HG03039 (cell line): ENCODE data around the gene PLEKHM3.

Source experiments
- ATAC-seq: cut with Tn5 transposase; IDR thresholded peaks from one replicate; pipeline ENCODE4 v1.9.1; 2021; ENCODE audit warnings: mild to moderate bottlenecking, moderate library complexity; ENCODE audit not compliant: unreplicated experiment

The PLEKHM3 gene

GRCh38 chr2:207895274-207895860 lies 130.0 kb downstream of the PLEKHM3 start:
- ATAC-seq = no peak

GRCh38 chr2:207892716-207893402 lies 132.5 kb downstream of the PLEKHM3 start:
- ATAC-seq = no peak

- ATAC-seq = no peak
These were observed 134.1 kb downstream of the PLEKHM3 start for GRCh38 chr2:207891086-207891844.

- ATAC-seq = no peak
These were observed 137.8 kb downstream of the PLEKHM3 start for GRCh38 chr2:207887500-207887899.

- ATAC-seq = no peak
These were observed 140.3 kb downstream of the PLEKHM3 start for GRCh38 chr2:207885010-207885409.

- ATAC-seq = no peak
These were observed 141.2 kb downstream of the PLEKHM3 start for GRCh38 chr2:207884127-207884526.

GRCh38 chr2:207883002-207883780 lies 142.1 kb downstream of the PLEKHM3 start:
- no peak for ATAC-seq

GRCh38 chr2:207881902-207882301 lies 143.4 kb downstream of the PLEKHM3 start:
- ATAC-seq = no peak

- no peak for ATAC-seq
These were observed 145.8 kb downstream of the PLEKHM3 start for GRCh38 chr2:207879536-207879935.

GRCh38 chr2:207876842-207877535 lies 148.3 kb downstream of the PLEKHM3 start:
- no peak for ATAC-seq

- ATAC-seq = no peak
These were observed 149.7 kb downstream of the PLEKHM3 start for GRCh38 chr2:207875473-207876212.

GRCh38 chr2:207873794-207874193 lies 151.5 kb downstream of the PLEKHM3 start:
- ATAC-seq = peak; percentile 64

- no peak for ATAC-seq
These were observed 153.4 kb downstream of the PLEKHM3 start for GRCh38 chr2:207871911-207872310.

- ATAC-seq = no peak
These were observed 153.8 kb downstream of the PLEKHM3 start for GRCh38 chr2:207871506-207871905.

GRCh38 chr2:207870814-207871213 lies 154.5 kb downstream of the PLEKHM3 start:
- ATAC-seq = no peak

- no peak for ATAC-seq
These were observed 155.2 kb downstream of the PLEKHM3 start for GRCh38 chr2:207869784-207870778.

GRCh38 chr2:207868855-207869596 lies 156.3 kb downstream of the PLEKHM3 start:
- ATAC-seq = no peak

GRCh38 chr2:207867905-207868304 lies 157.4 kb downstream of the PLEKHM3 start:
- ATAC-seq = no peak
